SU-DHL-6 (cell line): ENCODE data around the gene AK9.

Experiments
- H2AFZ ChIP-seq: fragments of 200-600 bp; sonication (generic); 2 replicates; pipeline ENCODE4 v1.6.1; 2014; ENCODE audit warnings: low read depth, mild to moderate bottlenecking, moderate library complexity, mixed read lengths, antibody characterized with exemption, low read length; ENCODE audit not compliant: severe bottlenecking
- H3F3A ChIP-seq: fragments of 200-600 bp; shearing (Covaris generic); 2 replicates; pipeline ENCODE4 v1.6.0; 2016; ENCODE audit warnings: antibody characterized with exemption, mild to moderate bottlenecking; ENCODE audit not compliant: insufficient read depth
- H3K27ac ChIP-seq: fragments of 200-600 bp; sonication (generic); 2 replicates; pipeline ENCODE4 v1.5.1; 2016; ENCODE audit warnings: low read depth, mild to moderate bottlenecking, low read length, moderate library complexity, mixed read lengths
- H3K27me3 ChIP-seq: fragments of 200-600 bp; sonication (generic), shearing (Covaris generic); 2 replicates; pipeline ENCODE4 v1.6.0; 2014; ENCODE audit warnings: mild to moderate bottlenecking, low read length
- H3K36me3 ChIP-seq: fragments of 200-600 bp; sonication (generic); 2 replicates; pipeline ENCODE4 v1.6.1; 2014; ENCODE audit warnings: mild to moderate bottlenecking, low read length, mixed read lengths
- H3K4me2 ChIP-seq: fragments of 300-600, 200-600 bp; shearing (Covaris generic), sonication (generic); 2 replicates; pipeline ENCODE4 v1.6.0; 2014; ENCODE audit warnings: low read length, low read depth, mild to moderate bottlenecking; ENCODE audit not compliant: poor library complexity, severe bottlenecking
- H3K4me3 ChIP-seq: fragments of 200-600 bp; sonication (generic); 2 replicates; pipeline ENCODE4 v1.5.1; 2014; ENCODE audit warnings: antibody characterized with exemption, low read length, mild to moderate bottlenecking, mixed read lengths; ENCODE audit not compliant: insufficient read depth, poor library complexity, severe bottlenecking
- H3K79me2 ChIP-seq: fragments of 200-600 bp; sonication (generic); 2 replicates; pipeline ENCODE4 v1.6.1; 2014; ENCODE audit warnings: mild to moderate bottlenecking, low read length, moderate library complexity; ENCODE audit not compliant: insufficient read depth
- H3K9ac ChIP-seq: fragments of 200-600 bp; sonication (generic); 2 replicates; pipeline ENCODE4 v1.7.0; 2014; ENCODE audit warnings: mild to moderate bottlenecking, low read length
- H3K9me2 ChIP-seq: fragments of 200-600 bp; sonication (generic); replicated peaks from 2 replicates; pipeline ENCODE4 v1.6.1; 2014; ENCODE audit warnings: low read length; ENCODE audit not compliant: insufficient read depth
- H3K9me3 ChIP-seq: fragments of 200-600 bp; sonication (generic); 2 replicates; pipeline ENCODE4 v1.6.1; 2014; ENCODE audit warnings: low read length, mixed read lengths; ENCODE audit not compliant: insufficient read depth
- H4K20me1 ChIP-seq: fragments of 200-600 bp; sonication (generic); 2 replicates; pipeline ENCODE4 v1.6.1; 2014; ENCODE audit warnings: low read depth, mild to moderate bottlenecking, antibody characterized with exemption, low read length, moderate library complexity, mixed read lengths
- CTCF ChIP-seq: fragments of 200-600 bp; sonication (generic); IDR thresholded peaks from one replicate; pipeline ENCODE4 v1.5.1; 2017; ENCODE audit warnings: antibody characterized with exemption, mild to moderate bottlenecking, low read length, moderate library complexity; ENCODE audit not compliant: insufficient read depth, poor library complexity, severe bottlenecking
- EZH2phosphoT487 ChIP-seq: fragments of 200-600 bp; sonication (generic), shearing (Covaris generic); conservative IDR thresholded peaks from 2 replicates; pipeline ENCODE4 v1.6.1; 2018; ENCODE audit warnings: mild to moderate bottlenecking, antibody characterized with exemption, low read length, moderate library complexity, mixed read lengths

The AK9 gene

GRCh38 chr6:109653264-109653663 is 37.7 kb downstream of the AK9 start:
- no peaks in the 10 kb centered on the region for H3K27me3 ChIP-seq
- no peak overlapping the region for H3K4me3 ChIP-seq
- H2AFZ ChIP-seq, result no peak overlapping the region
- H3K9me3 ChIP-seq, result no peaks in the 10 kb centered on the region
- H3K4me2 ChIP-seq, result no peak overlapping the region
- H4K20me1 ChIP-seq, result no peaks in the 10 kb centered on the region
- no peak overlapping the region for H3K27ac ChIP-seq
- H3K9me2 ChIP-seq, result no peaks in the 10 kb centered on the region
- H3K36me3 ChIP-seq, result no peaks in the 10 kb centered on the region
- H3K9ac ChIP-seq, result no peak overlapping the region
- no peaks in the 10 kb centered on the region for H3F3A ChIP-seq
- no peak for TF ChIP-seq EZH2phosphoT487
- no peak for TF ChIP-seq CTCF
- H3K79me2 ChIP-seq, result no peaks in the 10 kb centered on the region

GRCh38 chr6:109644131-109644530 is 46.9 kb downstream of the AK9 start:
- H3K4me3 ChIP-seq, result no peak overlapping the region
- H3K36me3 ChIP-seq, result no peaks in the 10 kb centered on the region
- no peaks in the 10 kb centered on the region for H3F3A ChIP-seq
- no peak overlapping the region for H3K27ac ChIP-seq
- no peaks in the 10 kb centered on the region for H3K9me3 ChIP-seq
- no peaks in the 10 kb centered on the region for H3K79me2 ChIP-seq
- no peaks in the 10 kb centered on the region for H4K20me1 ChIP-seq
- no peaks in the 10 kb centered on the region for H3K27me3 ChIP-seq
- TF ChIP-seq EZH2phosphoT487 (no peak), CTCF (no peak)
- no peak overlapping the region for H2AFZ ChIP-seq
- no peak overlapping the region for H3K9ac ChIP-seq
- H3K9me2 ChIP-seq, result no peaks in the 10 kb centered on the region
- no peak overlapping the region for H3K4me2 ChIP-seq

GRCh38 chr6:109632405-109632804 is 58.6 kb downstream of the AK9 start:
- Histone ChIP-seq H3K4me2 (no peak overlapping the region), H3K9me3 (no peaks in the 10 kb centered on the region), H3K9ac (no peak overlapping the region), H3K27me3 (no peaks in the 10 kb centered on the region), H3K79me2 (no peaks in the 10 kb centered on the region), H3K4me3 (no peak overlapping the region), H3K27ac (no peak overlapping the region), H2AFZ (no peak overlapping the region), H4K20me1 (no peaks in the 10 kb centered on the region), H3K9me2 (no peaks in the 10 kb centered on the region), H3K36me3 (no peaks in the 10 kb centered on the region), H3F3A (no peaks in the 10 kb centered on the region)
- TF ChIP-seq EZH2phosphoT487 (no peak), CTCF (no peak)
